Measurements from ENCODE around the gene ZNF385D. TPM values are rescaled to one million over a fixed set of nuclear protein-coding genes. Genes with fewer than 3 reads are reported as not detected.
A peak's percentile ranks its signal among the peaks of the same experiment; 100 is the strongest.

ZNF385D gene
- total and polyA plus RNA-seq, 8 donors = 0.42 to 4.0 (median 1.1) TPM

- Histone ChIP-seq H3K36me3 (no peaks in the 10 kb centered on the region), H3K4me3 (no peak overlapping the region), H3K27me3 (no peaks in the 10 kb centered on the region), H3K27ac (no peak overlapping the region), H3K4me1 (no peaks in the 10 kb centered on the region), H3K9me3 (no peaks in the 10 kb centered on the region)
- FAIRE-seq (no peak), ATAC-seq (no peak), DNase-seq (no peak)
- intact Hi-C loops (cut with DNase I) = no loop called here
- TF ChIP-seq CTCF (IDR thresholded peaks at IDR 0.05) = no peak
- WGBS, 2 donors = 68 to 71% methylated on average over 1 of the region's 1 CpG
Measured at GRCh38 chr3:21411058-21411457, 340.0 kb downstream of the ZNF385D start.

- DNase-seq (no peak), FAIRE-seq (no peak), ATAC-seq (no peak)
- Histone ChIP-seq H3K4me1 (no peaks in the 10 kb centered on the region), H3K4me3 (no peak overlapping the region), H3K27ac (no peak overlapping the region), H3K9me3 (no peaks in the 10 kb centered on the region), H3K36me3 (no peaks in the 10 kb centered on the region), H3K27me3 (no peaks in the 10 kb centered on the region)
- intact Hi-C loops (cut with DNase I) = no loop called here
- WGBS, 2 donors = 45% methylated on average over 2 of the region's 2 CpGs
- no peak for TF ChIP-seq CTCF (IDR thresholded peaks at IDR 0.05)
Measured at GRCh38 chr3:21409401-21409800, 341.6 kb downstream of the ZNF385D start.

- no peak for ATAC-seq
- no peak for TF ChIP-seq CTCF (IDR thresholded peaks at IDR 0.05)
Measured at GRCh38 chr3:21407743-21408142, 343.3 kb downstream of the ZNF385D start.

GRCh38 chr3:21405671-21406667 lies 345.0 kb downstream of the ZNF385D start:
- DNase-seq (peak in 2 of 6 donors; percentile 15 to 61), FAIRE-seq (no peak), ATAC-seq (no peak)
- Histone ChIP-seq H3K4me1 (no peaks in the 10 kb centered on the region), H3K27ac (no peak overlapping the region), H3K4me3 (no peak overlapping the region), H3K27me3 (no peaks in the 10 kb centered on the region), H3K9me3 (no peaks in the 10 kb centered on the region), H3K36me3 (no peaks in the 10 kb centered on the region)
- TF ChIP-seq CTCF (IDR thresholded peaks at IDR 0.05) = no peak
- intact Hi-C loops (cut with DNase I) = no loop called here
- WGBS, 2 donors = 81 to 85% methylated on average over 47 of the region's 47 CpGs

More at GRCh38 chr3:21407743-21408142, 343.3 kb downstream of the ZNF385D start:
- 0 to 17% methylated on average over 1 of the region's 1 CpG for WGBS, 2 donors
- no peaks in the 10 kb centered on the region for H3K9me3 ChIP-seq
- H3K4me1 ChIP-seq = no peaks in the 10 kb centered on the region
- H3K4me3 ChIP-seq = no peak overlapping the region
- no peak for DNase-seq
- H3K36me3 ChIP-seq = no peaks in the 10 kb centered on the region
- intact Hi-C loops (cut with DNase I) = no loop called here
- no peak overlapping the region for H3K27ac ChIP-seq
- H3K27me3 ChIP-seq = no peaks in the 10 kb centered on the region
- FAIRE-seq = no peak

GRCh38 chr3:21398461-21398860 lies 352.5 kb downstream of the ZNF385D start:
- intact Hi-C loops (cut with DNase I) = no loop called here
- TF ChIP-seq CTCF (IDR thresholded peaks at IDR 0.05) = no peak

More at GRCh38 chr3:21398461-21398860, 352.5 kb downstream of the ZNF385D start:
- no peaks in the 10 kb centered on the region for H3K9me3 ChIP-seq
- H3K36me3 ChIP-seq = no peaks in the 10 kb centered on the region
- 71 to 79% methylated on average over 4 of the region's 4 CpGs for WGBS, 2 donors
- H3K4me3 ChIP-seq = no peak overlapping the region
- no peaks in the 10 kb centered on the region for H3K4me1 ChIP-seq
- DNase-seq (no peak), FAIRE-seq (no peak), ATAC-seq (no peak)
- no peaks in the 10 kb centered on the region for H3K27me3 ChIP-seq
- no peak overlapping the region for H3K27ac ChIP-seq

Data from pancreas (tissue), 10 donors.